Lower leg skin (tissue), 4 donors: ENCODE data around the gene OR52K1. TPM values are rescaled to one million over a fixed set of nuclear protein-coding genes. Genes with fewer than 3 reads are reported as not detected.

ENCODE experiments used
- DNase-seq, 2 donors: peaks; one replicate each; pipeline ENCODE4 v3.0.0-alpha.2; 2019; ENCODE audit warnings: low spot score in 2 of 2
- H3K4me3 ChIP-seq: fragments of 200-600 bp; sonication (generic); 2 replicates; pipeline ENCODE4 v1.5.1; 2017; ENCODE audit warnings: mild to moderate bottlenecking, low read depth; ENCODE audit not compliant: poor library complexity, severe bottlenecking
- CTCF ChIP-seq, 3 donors: fragments of 450-650 bp; IDR thresholded peaks; one replicate each; pipeline ENCODE4 v1.5.1; 2016; ENCODE audit warnings: antibody characterized with exemption in 3 of 3, mild to moderate bottlenecking in 3 of 3, moderate library complexity in 2 of 3
- POLR2A ChIP-seq, 2 donors: fragments of 450-650 bp; IDR thresholded peaks; one replicate each; pipeline ENCODE4 v1.6.1; 2016 to 2017; ENCODE audit warnings: antibody characterized with exemption in 2 of 2, mild to moderate bottlenecking in 1 of 2, moderate library complexity in 1 of 2
- WGBS, 2 donors: methylation state at CpG; one replicate each; pipeline ENCODE4 v1.1.5; 2018; 5-methylcytosine and 5-hydroxymethylcytosine counted together
- intact Hi-C: fragments of 100-400 bp; cut with DNase I; formaldehyde crosslinking; loops from one replicate; pipeline ENCODE4 v1.15.0; 2023; ENCODE audit warnings: low total_unique reads
- total RNA-seq, 4 donors: library from RNA; depleted of rRNA; stranded (reverse); fragments of >200 nt; gene quantifications; one replicate each; pipeline ENCODE4 v1.1.0, GENCODE V29; 2016

Gene OR52K1
- total RNA-seq, 4 donors from 2014 or later, result not detected

GRCh38 chr11:4493480-4493818 is 11.0 kb downstream of the OR52K1 start:
- TF ChIP-seq CTCF (IDR thresholded peaks at IDR 0.05) (no peak), POLR2A (IDR thresholded peaks at IDR 0.05) (no peak)
- DNase-seq, result no peak
- intact Hi-C loops, result no loop called here
- H3K4me3 ChIP-seq, result no peak overlapping the region
- 43 to 44% methylated on average over 5 of the region's 5 CpGs for WGBS, 2 donors

- DNase-seq, result no peak
- intact Hi-C loops, result no loop called here
- TF ChIP-seq POLR2A (IDR thresholded peaks at IDR 0.05) (no peak), CTCF (IDR thresholded peaks at IDR 0.05) (no peak)
Measured at GRCh38 chr11:4495487-4495886, 13.0 kb downstream of the OR52K1 start.

GRCh38 chr11:4495986-4496385 is 13.5 kb downstream of the OR52K1 start:
- intact Hi-C loops, result no loop called here
- WGBS, 2 donors, result 59 to 65% methylated on average over 6 of the region's 6 CpGs
- TF ChIP-seq CTCF (IDR thresholded peaks at IDR 0.05), result no peak
- no peak for TF ChIP-seq POLR2A (IDR thresholded peaks at IDR 0.05)

More at GRCh38 chr11:4495487-4495886, 13.0 kb downstream of the OR52K1 start:
- 57 to 58% methylated on average over 7 of the region's 7 CpGs for WGBS, 2 donors
- H3K4me3 ChIP-seq, result no peak overlapping the region

GRCh38 chr11:4496557-4497248 is 14.3 kb downstream of the OR52K1 start:
- H3K4me3 ChIP-seq, result no peak overlapping the region
- 43 to 50% methylated on average over 15 of the region's 15 CpGs for WGBS, 2 donors
- TF ChIP-seq POLR2A (IDR thresholded peaks at IDR 0.05) (no peak), CTCF (IDR thresholded peaks at IDR 0.05) (no peak)
- DNase-seq, result no peak
- intact Hi-C loops, result no loop called here

More at GRCh38 chr11:4495986-4496385, 13.5 kb downstream of the OR52K1 start:
- no peak overlapping the region for H3K4me3 ChIP-seq
- no peak for DNase-seq

GRCh38 chr11:4508886-4509285 is 26.4 kb downstream of the OR52K1 start:
- TF ChIP-seq POLR2A (IDR thresholded peaks at IDR 0.05), result no peak
- TF ChIP-seq CTCF (IDR thresholded peaks at IDR 0.05), result no peak
- H3K4me3 ChIP-seq, result no peak overlapping the region
- no peak for DNase-seq
- whole genome bisulfite sequencing, 2 donors, result 43 to 57% methylated on average over 2 of the region's 2 CpGs
- intact Hi-C loops, result no loop called here
